SK-N-SH treated with all-trans-retinoic acid at 6 μM for 48 hours (cell line): ENCODE data around the gene FAM83C.

Source experiments
- ATAC-seq: fragments of 200-7000 bp; cut with Tn5 transposase; 3 replicates; pipeline ENCODE4 v1.9.1; 2020; ENCODE audit warnings: mild to moderate bottlenecking, moderate library complexity
- ARNTL ChIP-seq: fragments of 450-650 bp; formaldehyde crosslinking; IDR thresholded peaks from 2 replicates; pipeline ENCODE4 v1.5.0; 2020; ENCODE audit warnings: low read depth, mild to moderate bottlenecking, moderate library complexity, borderline replicate concordance
- CSDC2 ChIP-seq: fragments of 250-450 bp; sonication (Bioruptor Pico); IDR thresholded peaks from 2 replicates; pipeline ENCODE4 v1.5.0; 2020; ENCODE audit warnings: mild to moderate bottlenecking, moderate library complexity
- ESRRG ChIP-seq: fragments of 250-450 bp; sonication (Bioruptor Pico); IDR thresholded peaks from 2 replicates; pipeline ENCODE4 v1.6.1; 2021; ENCODE audit warnings: mild to moderate bottlenecking
- GLIS3 ChIP-seq: fragments of 250-450 bp; sonication (Bioruptor Pico); IDR thresholded peaks from 2 replicates; pipeline ENCODE4 v1.5.0; 2020; ENCODE audit warnings: mild to moderate bottlenecking, moderate library complexity
- ISL1 ChIP-seq: fragments of 250-450 bp; sonication (Bioruptor Pico); IDR thresholded peaks from 2 replicates; pipeline ENCODE4 v2.1.2; 2022; ENCODE audit warnings: mild to moderate bottlenecking, moderate library complexity
- OSR1 ChIP-seq: fragments of 250-450 bp; sonication (Bioruptor Pico); IDR thresholded peaks from 2 replicates; pipeline ENCODE4 v1.8.0; 2022; ENCODE audit warnings: moderate library complexity, mild to moderate bottlenecking, inconsistent platforms
- PATZ1 ChIP-seq: fragments of 250-450 bp; sonication (Bioruptor Pico); IDR thresholded peaks from 2 replicates; pipeline ENCODE4 v1.8.0; 2020; ENCODE audit warnings: mild to moderate bottlenecking, moderate library complexity, borderline replicate concordance
- PPARA ChIP-seq: fragments of 250-450 bp; sonication (Bioruptor Pico); IDR thresholded peaks from 2 replicates; pipeline ENCODE4 v1.5.0; 2020; ENCODE audit warnings: mild to moderate bottlenecking, borderline replicate concordance
- RARB ChIP-seq: fragments of 250-450 bp; sonication (Bioruptor Pico); IDR thresholded peaks from 2 replicates; pipeline ENCODE4 v1.8.0; 2021; ENCODE audit warnings: mild to moderate bottlenecking, moderate library complexity
- SNAI2 ChIP-seq: fragments of 250-450 bp; sonication (Bioruptor Pico); IDR thresholded peaks from 2 replicates; pipeline ENCODE4 v1.5.0; 2020; ENCODE audit warnings: mild to moderate bottlenecking, moderate library complexity
- TCF4 ChIP-seq: fragments of 250-450 bp; sonication (Bioruptor Pico); IDR thresholded peaks from 2 replicates; pipeline ENCODE4 v1.8.0; 2021; ENCODE audit warnings: mild to moderate bottlenecking, moderate library complexity, borderline replicate concordance
- TOX ChIP-seq: fragments of 250-450 bp; sonication (Bioruptor Pico); IDR thresholded peaks from 2 replicates; pipeline ENCODE4 v1.8.0; 2021; ENCODE audit warnings: mild to moderate bottlenecking, moderate library complexity, borderline replicate concordance
- ZC3H10 ChIP-seq: fragments of 250-450 bp; sonication (Bioruptor Pico); IDR thresholded peaks from 2 replicates; pipeline ENCODE4 v1.5.1; 2021; ENCODE audit warnings: mild to moderate bottlenecking, moderate library complexity
- ZFP3 ChIP-seq: fragments of 250-450 bp; sonication (Bioruptor Pico); IDR thresholded peaks from 2 replicates; pipeline ENCODE4 v1.5.0; 2020; ENCODE audit warnings: mild to moderate bottlenecking, moderate library complexity
- ZFP30 ChIP-seq: fragments of 450-650 bp; formaldehyde crosslinking; IDR thresholded peaks from 2 replicates; pipeline ENCODE4 v1.5.0; 2022; ENCODE audit warnings: mild to moderate bottlenecking, moderate library complexity
- ZNF565 ChIP-seq: fragments of 450-650 bp; formaldehyde crosslinking; conservative IDR thresholded peaks from 2 replicates; pipeline ENCODE4 v1.5.0; 2020; ENCODE audit warnings: low read depth, mild to moderate bottlenecking, moderate library complexity
- ZNF70 ChIP-seq: fragments of 450-650 bp; formaldehyde crosslinking; IDR thresholded peaks from 2 replicates; pipeline ENCODE4 v1.5.0; 2020; ENCODE audit warnings: mild to moderate bottlenecking, moderate library complexity
- ZNF8 ChIP-seq: fragments of 450-650 bp; formaldehyde crosslinking; IDR thresholded peaks from 2 replicates; pipeline ENCODE4 v1.5.0; 2020; ENCODE audit warnings: mild to moderate bottlenecking, moderate library complexity
- TF ChIP-seq, protein P1 (sequence below): fragments of 250-450 bp; sonication (Bioruptor Pico); IDR thresholded peaks from 2 replicates; pipeline ENCODE4 v1.8.0; 2021; ENCODE audit warnings: low read depth, mild to moderate bottlenecking, moderate library complexity, borderline replicate concordance
- TF ChIP-seq, protein P2 (sequence below): fragments of 250-450 bp; sonication (Bioruptor Pico); IDR thresholded peaks from 2 replicates; pipeline ENCODE4 v1.5.1; 2020; ENCODE audit warnings: low read depth, mild to moderate bottlenecking, moderate library complexity

Gene FAM83C

GRCh38 chr20:35291654-35292503 lies at the start of gene FAM83C:
TSS of gene FAM83C (minus strand) at chr20:35292425. CDS start at chr20:35292304, 121 bp downstream.
- ATAC-seq: no peak
- no peak for TF ChIP-seq CSDC2
- no peak for TF ChIP-seq ZC3H10 (CRISPR knock-in tag)
- no peak for TF ChIP-seq ZNF70 (CRISPR knock-in tag)
- no peak for TF ChIP-seq ZNF565 (CRISPR knock-in tag)
- no peak for TF ChIP-seq TOX (CRISPR knock-in tag)
- TF ChIP-seq PATZ1: no peak
- TF ChIP-seq ARNTL (CRISPR knock-in tag): no peak
- no peak for TF ChIP-seq OSR1 (CRISPR knock-in tag)
- no peak for TF ChIP-seq ISL1 (CRISPR knock-in tag)
- no peak for TF ChIP-seq ESRRG
- TF ChIP-seq GLIS3 (CRISPR knock-in tag): no peak
- TF ChIP-seq ZNF8 (CRISPR knock-in tag): no peak
- TF ChIP-seq ZFP3: no peak
- TF ChIP-seq, protein P1, sequence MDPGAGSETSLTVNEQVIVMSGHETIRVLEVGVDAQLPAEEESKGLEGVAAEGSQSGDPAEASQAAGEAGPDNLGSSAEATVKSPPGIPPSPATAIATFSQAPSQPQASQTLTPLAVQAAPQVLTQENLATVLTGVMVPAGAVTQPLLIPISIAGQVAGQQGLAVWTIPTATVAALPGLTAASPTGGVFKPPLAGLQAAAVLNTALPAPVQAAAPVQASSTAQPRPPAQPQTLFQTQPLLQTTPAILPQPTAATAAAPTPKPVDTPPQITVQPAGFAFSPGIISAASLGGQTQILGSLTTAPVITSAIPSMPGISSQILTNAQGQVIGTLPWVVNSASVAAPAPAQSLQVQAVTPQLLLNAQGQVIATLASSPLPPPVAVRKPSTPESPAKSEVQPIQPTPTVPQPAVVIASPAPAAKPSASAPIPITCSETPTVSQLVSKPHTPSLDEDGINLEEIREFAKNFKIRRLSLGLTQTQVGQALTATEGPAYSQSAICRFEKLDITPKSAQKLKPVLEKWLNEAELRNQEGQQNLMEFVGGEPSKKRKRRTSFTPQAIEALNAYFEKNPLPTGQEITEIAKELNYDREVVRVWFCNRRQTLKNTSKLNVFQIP (CRISPR knock-in tag): no peak

DNA sequence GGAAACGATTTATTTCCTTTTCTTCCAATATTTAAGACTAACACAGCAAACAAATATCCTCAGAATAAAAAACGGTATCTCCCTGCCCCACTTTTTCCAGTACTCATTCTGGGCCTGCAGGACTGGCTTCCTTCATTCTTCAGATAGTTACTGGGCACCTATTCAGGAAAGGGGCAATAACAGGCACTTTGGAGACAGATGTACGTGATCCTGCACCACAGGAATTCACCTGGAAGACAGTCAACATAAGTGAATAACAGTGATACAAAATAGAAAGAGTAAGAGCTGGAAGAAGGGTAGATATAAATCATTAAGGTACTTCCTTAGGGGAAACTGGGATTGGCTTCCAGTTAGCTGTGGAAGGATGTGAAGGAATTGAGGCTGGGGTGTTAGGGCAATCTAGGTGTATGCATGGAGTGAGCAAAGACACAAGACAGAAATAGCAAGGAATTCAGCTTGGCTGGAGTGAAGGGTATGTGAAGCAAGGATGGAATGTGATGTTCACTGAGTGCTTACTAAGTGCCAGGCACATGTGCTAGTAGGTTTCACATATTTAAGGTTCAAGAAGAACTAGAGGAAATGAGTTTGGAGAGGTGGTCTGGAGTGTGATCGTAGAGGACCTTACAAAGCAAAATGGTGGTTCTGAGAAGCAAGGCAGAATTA lies 49.3 kb upstream of the FAM83C start:
- TF ChIP-seq ZFP3 (no peak), CSDC2 (no peak), PATZ1 (no peak)
- no peak for ATAC-seq

- TF ChIP-seq TOX (CRISPR knock-in tag): no peak
- TF ChIP-seq TCF4: no peak
- TF ChIP-seq, protein P2, sequence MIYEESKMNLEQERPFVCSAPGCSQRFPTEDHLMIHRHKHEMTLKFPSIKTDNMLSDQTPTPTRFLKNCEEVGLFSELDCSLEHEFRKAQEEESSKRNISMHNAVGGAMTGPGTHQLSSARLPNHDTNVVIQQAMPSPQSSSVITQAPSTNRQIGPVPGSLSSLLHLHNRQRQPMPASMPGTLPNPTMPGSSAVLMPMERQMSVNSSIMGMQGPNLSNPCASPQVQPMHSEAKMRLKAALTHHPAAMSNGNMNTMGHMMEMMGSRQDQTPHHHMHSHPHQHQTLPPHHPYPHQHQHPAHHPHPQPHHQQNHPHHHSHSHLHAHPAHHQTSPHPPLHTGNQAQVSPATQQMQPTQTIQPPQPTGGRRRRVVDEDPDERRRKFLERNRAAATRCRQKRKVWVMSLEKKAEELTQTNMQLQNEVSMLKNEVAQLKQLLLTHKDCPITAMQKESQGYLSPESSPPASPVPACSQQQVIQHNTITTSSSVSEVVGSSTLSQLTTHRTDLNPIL: no peak
- TF ChIP-seq ISL1 (CRISPR knock-in tag): no peak
- TF ChIP-seq ESRRG: no peak
- TF ChIP-seq ZC3H10 (CRISPR knock-in tag): no peak
- no peak for TF ChIP-seq RARB (CRISPR knock-in tag)
- no peak for TF ChIP-seq GLIS3 (CRISPR knock-in tag)
- TF ChIP-seq ZNF8 (CRISPR knock-in tag): no peak
- no peak for TF ChIP-seq ZFP3
- TF ChIP-seq PPARA: no peak
- no peak for TF ChIP-seq SNAI2 (CRISPR knock-in tag)
- TF ChIP-seq, protein P1 (CRISPR knock-in tag): no peak
- TF ChIP-seq ZFP30 (CRISPR knock-in tag): no peak
- ATAC-seq: no peak
Observed at GRCh38 chr20:35340436-35340835, 48.2 kb upstream of the FAM83C start.
